AML-193 (cell line): ENCODE measurements around the gene ATF1.
"Not testable (repeated sequence)": the region's sequence is repeated elsewhere in the genome, so short reads cannot be mapped to it uniquely, and the experiment has no call there.

Experiments used
- DNase-seq, 2 experiments: peaks; one replicate each; lab custom pipeline; 2025; lab: John Stamatoyannopoulos, UW

Gene ATF1

DNA sequence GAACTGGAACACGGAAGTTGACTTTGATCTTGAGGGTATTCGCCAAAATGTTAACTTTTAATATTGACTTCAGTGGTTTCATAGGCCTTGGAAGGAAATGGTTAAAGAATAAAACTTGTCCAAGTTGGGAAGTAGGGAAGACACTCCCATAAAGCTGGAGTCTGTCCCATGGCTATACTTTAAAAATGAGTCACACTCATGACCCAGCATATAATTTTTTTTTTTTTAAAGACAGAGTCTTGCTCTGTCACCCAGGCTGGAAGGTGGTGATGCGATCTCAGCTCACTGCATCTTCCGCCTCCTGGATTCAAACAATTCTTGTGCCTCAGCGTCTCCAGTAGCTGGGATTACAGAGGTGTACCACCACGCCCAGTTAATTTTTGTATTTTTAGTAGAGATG, 98.4 kb downstream of the ATF1 start:
- DNase-seq: no peak

DNA sequence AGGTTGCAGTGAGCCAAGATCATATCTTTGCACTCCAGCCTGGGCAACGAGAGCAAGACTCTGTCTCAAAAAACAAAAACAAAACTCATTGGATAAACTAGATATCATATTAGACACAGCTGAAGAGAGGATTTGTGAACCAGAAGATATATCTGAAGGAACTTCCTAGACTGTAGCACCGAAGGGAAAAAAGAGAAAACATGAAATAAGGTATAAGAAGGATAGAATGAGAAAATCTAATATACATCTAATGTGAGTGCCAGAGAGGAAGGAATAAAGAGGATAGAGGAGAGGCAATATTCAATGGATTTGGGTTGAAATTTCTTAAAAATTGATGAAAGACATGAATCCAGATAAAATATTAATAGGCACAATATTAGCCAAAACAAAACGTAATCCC, 101.4 kb downstream of the ATF1 start:
- no peak for DNase-seq

- not testable (repeated sequence) for DNase-seq
These were observed 105.0 kb downstream of the ATF1 start for GRCh38 chr12:50868881-50869280.
